Measurements from ENCODE around the gene MYL3. TPM values are rescaled to one million over a fixed set of nuclear protein-coding genes. Genes with fewer than 3 reads are reported as not detected.

The MYL3 gene
- total RNA-seq, 2 donors from 2014 or later: 208 to 223 TPM

- no peak for DNase-seq (ENCODE audit: low spot score)
- Histone ChIP-seq H3K27me3 (peaks cover 0 to 16% of the 10 kb centered on the region in 2 donors), H3K27ac (peak overlapping the region; percentile 66 to 76), H3K36me3 (no peaks in the 10 kb centered on the region), H3K9me3 (no peaks in the 10 kb centered on the region), H3K4me1 (peaks cover 0 to 34% of the 10 kb centered on the region in 2 donors), H3K4me3 (peak overlapping the region; percentile 63 to 68)
- no peak for TF ChIP-seq CTCF (IDR thresholded peaks at IDR 0.05)
These were observed 17.8 kb upstream of the MYL3 start for GRCh38 chr3:46880884-46881595.

GRCh38 chr3:46878781-46879436, 15.7 kb upstream of the MYL3 start:
- Histone ChIP-seq H3K4me1 (peaks cover 0 to 44% of the 10 kb centered on the region in 2 donors), H3K4me3 (no peak overlapping the region), H3K9me3 (no peaks in the 10 kb centered on the region), H3K27me3 (peaks cover 0 to 16% of the 10 kb centered on the region in 2 donors), H3K27ac (peak overlapping the region in 1 of 2 donors; percentile 6), H3K36me3 (no peaks in the 10 kb centered on the region)
- no peak for DNase-seq (ENCODE audit: low spot score)
- no peak for TF ChIP-seq CTCF (IDR thresholded peaks at IDR 0.05)

GRCh38 chr3:46877406-46878125, 14.3 kb upstream of the MYL3 start, which contains the start of gene PTH1R:
PTH1R (plus strand) TSS chr3:46877721; CDS start chr3:46883560, 5,839 bp downstream.
- DNase-seq (ENCODE audit: low spot score): no peak
- TF ChIP-seq CTCF (IDR thresholded peaks at IDR 0.05): no peak
- peak within 1 kb of the TSS in 1 of 2 donors; percentile 6 for H3K27ac ChIP-seq
- H3K9me3 ChIP-seq: no peaks in the 10 kb centered on the region
- H3K4me1 ChIP-seq: peaks cover 0 to 45% of the 10 kb centered on the region in 2 donors
- no peaks in the 10 kb centered on the region for H3K36me3 ChIP-seq
- H3K4me3 ChIP-seq: no peak within 1 kb of the TSS
- peaks cover 0 to 10% of the 10 kb centered on the region in 2 donors for H3K27me3 ChIP-seq

- Histone ChIP-seq H3K9me3 (no peaks in the 10 kb centered on the region), H3K4me1 (peaks cover 0 to 47% of the 10 kb centered on the region in 2 donors), H3K27ac (no peak overlapping the region), H3K4me3 (no peak overlapping the region), H3K27me3 (peaks cover 0 to under 1% of the 10 kb centered on the region in 2 donors), H3K36me3 (no peaks in the 10 kb centered on the region)
- DNase-seq (ENCODE audit: low spot score): no peak
- TF ChIP-seq CTCF (IDR thresholded peaks at IDR 0.05): no peak
These were observed 13.4 kb upstream of the MYL3 start for GRCh38 chr3:46876313-46877300.

- DNase-seq (ENCODE audit: low spot score): no peak
- H3K4me3 ChIP-seq: no peak overlapping the region
- H3K27ac ChIP-seq: no peak overlapping the region
- H3K9me3 ChIP-seq: no peaks in the 10 kb centered on the region
- H3K36me3 ChIP-seq: no peaks in the 10 kb centered on the region
- H3K4me1 ChIP-seq: peaks cover 0 to 51% of the 10 kb centered on the region in 2 donors
- TF ChIP-seq CTCF (IDR thresholded peaks at IDR 0.05): no peak
- H3K27me3 ChIP-seq: no peaks in the 10 kb centered on the region
These were observed 12.3 kb upstream of the MYL3 start for GRCh38 chr3:46875560-46875959.

All from right atrium auricular region (tissue), 2 donors.